ENCODE results near the gene CNR2.

The CNR2 gene

GRCh38 chr1:23838401-23838866 lies 74.7 kb downstream of the CNR2 start (continued):
- 0 out of 2 replicates have a peak, but pooled peaks have one; percentile 32 for TF ChIP-seq ZNF398 (tag by site-specific recombination; IDR thresholded peaks at IDR 0.05)
- no peak for TF ChIP-seq ZNF324 (tag by site-specific recombination; IDR thresholded peaks at IDR 0.05)
- no peak for TF ChIP-seq ATF2 (tag by site-specific recombination; IDR thresholded peaks at IDR 0.05; ENCODE audit: low read depth)
- TF ChIP-seq ZNF146 (tag by site-specific recombination; IDR thresholded peaks at IDR 0.05), result no peak
- peak; percentile 89 for TF ChIP-seq EGR2 (tag by site-specific recombination; IDR thresholded peaks at IDR 0.05; ENCODE audit: low read depth)
- TF ChIP-seq ZNF354C (tag by site-specific recombination; IDR thresholded peaks at IDR 0.05; ENCODE audit: borderline replicate concordance, low read depth), result no peak
- peak; percentile 68 for TF ChIP-seq KLF16 (tag by site-specific recombination; IDR thresholded peaks at IDR 0.05)
- no peak for TF ChIP-seq ZNF19 (tag by site-specific recombination; IDR thresholded peaks at IDR 0.05; ENCODE audit: low read depth)
- TF ChIP-seq KLF10 (tag by site-specific recombination; IDR thresholded peaks at IDR 0.05), result peak; percentile 99
- no peak for TF ChIP-seq ZNF175 (tag by site-specific recombination; IDR thresholded peaks at IDR 0.05)
- TF ChIP-seq KLF9 (tag by site-specific recombination; IDR thresholded peaks at IDR 0.05; ENCODE audit: low read depth), result peak; percentile 100
- TF ChIP-seq ZFHX2 (tag by site-specific recombination; conservative IDR thresholded peaks at IDR 0.05), result peak; percentile 87
- peak; percentile 59 for TF ChIP-seq GLIS1 (tag by site-specific recombination; IDR thresholded peaks at IDR 0.05)
- TF ChIP-seq ZNF549 (tag by site-specific recombination; IDR thresholded peaks at IDR 0.05), result no peak
- no peak for TF ChIP-seq ZNF433 (tag by site-specific recombination; IDR thresholded peaks at IDR 0.05; ENCODE audit: low read depth)
- TF ChIP-seq ZNF335 (tag by site-specific recombination; conservative IDR thresholded peaks at IDR 0.05), result peak; percentile 92
- no peak for TF ChIP-seq ZNF292 (tag by site-specific recombination; IDR thresholded peaks at IDR 0.05; ENCODE audit: borderline replicate concordance, low read depth)
- no peak for TF ChIP-seq ZNF639 (tag by site-specific recombination; IDR thresholded peaks at IDR 0.05)
- TF ChIP-seq SP3 (tag by site-specific recombination; IDR thresholded peaks at IDR 0.05), result peak; percentile 65
- 0 out of 2 replicates have a peak, but pooled peaks have one; percentile 11 for TF ChIP-seq SP7 (tag by site-specific recombination; IDR thresholded peaks at IDR 0.05)
- no peak for TF ChIP-seq ZNF701 (tag by site-specific recombination; IDR thresholded peaks at IDR 0.05)
- TF ChIP-seq ZNF184 (tag by site-specific recombination; IDR thresholded peaks at IDR 0.05), result no peak

GRCh38 chr1:23837908-23838307 lies 75.3 kb downstream of the CNR2 start:
- POLR2A ChIA-PET, result no interaction called here
- TF ChIP-seq GLI2 (tag by site-specific recombination; IDR thresholded peaks at IDR 0.05; ENCODE audit: borderline replicate concordance, low read depth), result no peak
- peak; percentile 20; the same call in 1 of the 2 replicates for TF ChIP-seq ZNF76 (tag by site-specific recombination; IDR thresholded peaks at IDR 0.05; ENCODE audit: borderline replicate concordance, low read depth)
- TF ChIP-seq, protein P1, sequence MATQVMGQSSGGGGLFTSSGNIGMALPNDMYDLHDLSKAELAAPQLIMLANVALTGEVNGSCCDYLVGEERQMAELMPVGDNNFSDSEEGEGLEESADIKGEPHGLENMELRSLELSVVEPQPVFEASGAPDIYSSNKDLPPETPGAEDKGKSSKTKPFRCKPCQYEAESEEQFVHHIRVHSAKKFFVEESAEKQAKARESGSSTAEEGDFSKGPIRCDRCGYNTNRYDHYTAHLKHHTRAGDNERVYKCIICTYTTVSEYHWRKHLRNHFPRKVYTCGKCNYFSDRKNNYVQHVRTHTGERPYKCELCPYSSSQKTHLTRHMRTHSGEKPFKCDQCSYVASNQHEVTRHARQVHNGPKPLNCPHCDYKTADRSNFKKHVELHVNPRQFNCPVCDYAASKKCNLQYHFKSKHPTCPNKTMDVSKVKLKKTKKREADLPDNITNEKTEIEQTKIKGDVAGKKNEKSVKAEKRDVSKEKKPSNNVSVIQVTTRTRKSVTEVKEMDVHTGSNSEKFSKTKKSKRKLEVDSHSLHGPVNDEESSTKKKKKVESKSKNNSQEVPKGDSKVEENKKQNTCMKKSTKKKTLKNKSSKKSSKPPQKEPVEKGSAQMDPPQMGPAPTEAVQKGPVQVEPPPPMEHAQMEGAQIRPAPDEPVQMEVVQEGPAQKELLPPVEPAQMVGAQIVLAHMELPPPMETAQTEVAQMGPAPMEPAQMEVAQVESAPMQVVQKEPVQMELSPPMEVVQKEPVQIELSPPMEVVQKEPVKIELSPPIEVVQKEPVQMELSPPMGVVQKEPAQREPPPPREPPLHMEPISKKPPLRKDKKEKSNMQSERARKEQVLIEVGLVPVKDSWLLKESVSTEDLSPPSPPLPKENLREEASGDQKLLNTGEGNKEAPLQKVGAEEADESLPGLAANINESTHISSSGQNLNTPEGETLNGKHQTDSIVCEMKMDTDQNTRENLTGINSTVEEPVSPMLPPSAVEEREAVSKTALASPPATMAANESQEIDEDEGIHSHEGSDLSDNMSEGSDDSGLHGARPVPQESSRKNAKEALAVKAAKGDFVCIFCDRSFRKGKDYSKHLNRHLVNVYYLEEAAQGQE (tag by site-specific recombination; IDR thresholded peaks at IDR 0.05), result 0 out of 2 replicates have a peak, but pooled peaks have one; percentile 40
- no peak for TF ChIP-seq ZNF768 (tag by site-specific recombination; IDR thresholded peaks at IDR 0.05)
- TF ChIP-seq ZNF664 (tag by site-specific recombination; IDR thresholded peaks at IDR 0.05), result no peak
- no peak for TF ChIP-seq ZNF354C (tag by site-specific recombination; IDR thresholded peaks at IDR 0.05; ENCODE audit: borderline replicate concordance, low read depth)
- TF ChIP-seq REPIN1 (tag by site-specific recombination; IDR thresholded peaks at IDR 0.05; ENCODE audit: low read depth), result no peak
- TF ChIP-seq ZFP69B (tag by site-specific recombination; IDR thresholded peaks at IDR 0.05), result no peak
- no peak for TF ChIP-seq KLF7 (tag by site-specific recombination; IDR thresholded peaks at IDR 0.05; ENCODE audit: borderline replicate concordance)
- TF ChIP-seq ZNF211 (tag by site-specific recombination; IDR thresholded peaks at IDR 0.05; ENCODE audit: low read depth), result no peak

More at GRCh38 chr1:23837908-23838307, 75.3 kb downstream of the CNR2 start:
- Histone ChIP-seq H3K27ac (ENCODE audit: extremely low read depth, low read depth, low read length) (no peak overlapping the region), H3K4me1 (ENCODE audit: control insufficient read depth, insufficient read depth, low read length) (no peaks in the 10 kb centered on the region), H3K36me3 (ENCODE audit: control insufficient read depth in 2 of 2, insufficient read depth in 1 of 2, low read length in 2 of 2) (no peaks in the 10 kb centered on the region), H3K9me3 (ENCODE audit: control insufficient read depth, insufficient read depth, low read depth, low read length) (no peaks in the 10 kb centered on the region), H3K4me3 (ENCODE audit: low read depth, low read length) (no peak overlapping the region)
- CTCF ChIA-PET, result interaction anchor here (0.6 to 2.2 kb wide), 3 partner anchors 13 to 27 kb away, joined by 3 to 10 read pairs (median 8); partner anchors contain the start of gene HMGCL

Measured in HEK293 (cell line).